ENCODE measurements around the gene TPX2. TPM values are rescaled to one million over a fixed set of nuclear protein-coding genes. Genes with fewer than 3 reads are reported as not detected.
"Not testable (repeated sequence)": the region's sequence is repeated elsewhere in the genome, so short reads cannot be mapped to it uniquely, and the experiment has no call there.

TPX2 gene
- total RNA-seq, 2 donors from 2014 or later, result 21.8 to 74.5 TPM

DNA sequence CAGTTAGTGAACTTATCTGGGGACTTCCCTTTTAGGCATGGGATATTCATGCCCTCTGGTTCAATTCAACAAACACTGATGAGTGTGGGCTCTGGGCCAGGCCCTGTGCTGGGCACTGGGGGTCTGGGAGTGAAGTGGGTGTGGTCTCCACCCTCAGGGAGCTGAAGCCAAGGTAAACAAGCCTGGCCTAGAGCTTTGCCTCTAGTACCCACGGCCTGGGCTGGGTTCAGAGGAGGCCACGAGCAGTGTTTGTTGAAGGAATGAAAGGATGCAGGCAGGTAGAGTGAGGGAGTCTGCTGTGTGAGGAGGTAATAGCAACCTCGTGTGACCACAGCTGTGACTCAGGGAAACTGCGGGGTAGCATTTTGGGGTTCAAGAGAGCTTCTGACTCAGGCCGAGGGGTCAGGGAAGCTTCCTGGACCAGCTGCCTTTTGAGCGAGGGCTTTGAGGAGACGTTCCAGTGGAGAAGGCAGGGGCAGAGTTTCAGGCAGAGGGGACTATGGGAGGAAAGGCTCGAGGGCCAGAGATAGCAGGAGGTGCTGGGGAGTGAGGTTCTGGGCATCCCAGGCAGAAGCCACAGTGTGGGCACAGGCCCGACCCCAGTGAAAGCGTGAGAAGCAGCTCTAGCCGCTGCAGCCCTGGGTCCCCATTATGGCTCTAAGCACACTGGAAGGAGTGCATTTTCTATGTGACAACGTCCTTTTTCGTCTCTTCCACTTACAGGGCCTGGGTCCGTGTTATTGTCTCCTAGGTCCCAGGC lies 85.6 kb downstream of the TPX2 start:
- Histone ChIP-seq H3K36me3 (no peaks in the 10 kb centered on the region), H3K4me1 (no peaks in the 10 kb centered on the region), H3K9me3 (no peaks in the 10 kb centered on the region), H3K27ac (no peak overlapping the region), H3K27me3 (no peaks in the 10 kb centered on the region), H3K9ac (ENCODE audit: low read depth in 2 of 2, low read length in 2 of 2) (no peak overlapping the region), H3K4me3 (no peak overlapping the region)
- intact Hi-C loops (cut with DNase I), result loop anchor here (5.0 kb wide), 1 partner anchor 208 kb away; no protein-coding TSS in a partner anchor
- TF ChIP-seq, protein P1, sequence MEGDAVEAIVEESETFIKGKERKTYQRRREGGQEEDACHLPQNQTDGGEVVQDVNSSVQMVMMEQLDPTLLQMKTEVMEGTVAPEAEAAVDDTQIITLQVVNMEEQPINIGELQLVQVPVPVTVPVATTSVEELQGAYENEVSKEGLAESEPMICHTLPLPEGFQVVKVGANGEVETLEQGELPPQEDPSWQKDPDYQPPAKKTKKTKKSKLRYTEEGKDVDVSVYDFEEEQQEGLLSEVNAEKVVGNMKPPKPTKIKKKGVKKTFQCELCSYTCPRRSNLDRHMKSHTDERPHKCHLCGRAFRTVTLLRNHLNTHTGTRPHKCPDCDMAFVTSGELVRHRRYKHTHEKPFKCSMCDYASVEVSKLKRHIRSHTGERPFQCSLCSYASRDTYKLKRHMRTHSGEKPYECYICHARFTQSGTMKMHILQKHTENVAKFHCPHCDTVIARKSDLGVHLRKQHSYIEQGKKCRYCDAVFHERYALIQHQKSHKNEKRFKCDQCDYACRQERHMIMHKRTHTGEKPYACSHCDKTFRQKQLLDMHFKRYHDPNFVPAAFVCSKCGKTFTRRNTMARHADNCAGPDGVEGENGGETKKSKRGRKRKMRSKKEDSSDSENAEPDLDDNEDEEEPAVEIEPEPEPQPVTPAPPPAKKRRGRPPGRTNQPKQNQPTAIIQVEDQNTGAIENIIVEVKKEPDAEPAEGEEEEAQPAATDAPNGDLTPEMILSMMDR (IDR thresholded peaks at IDR 0.05), result no peak
- DNase-seq, result no peak

DNA sequence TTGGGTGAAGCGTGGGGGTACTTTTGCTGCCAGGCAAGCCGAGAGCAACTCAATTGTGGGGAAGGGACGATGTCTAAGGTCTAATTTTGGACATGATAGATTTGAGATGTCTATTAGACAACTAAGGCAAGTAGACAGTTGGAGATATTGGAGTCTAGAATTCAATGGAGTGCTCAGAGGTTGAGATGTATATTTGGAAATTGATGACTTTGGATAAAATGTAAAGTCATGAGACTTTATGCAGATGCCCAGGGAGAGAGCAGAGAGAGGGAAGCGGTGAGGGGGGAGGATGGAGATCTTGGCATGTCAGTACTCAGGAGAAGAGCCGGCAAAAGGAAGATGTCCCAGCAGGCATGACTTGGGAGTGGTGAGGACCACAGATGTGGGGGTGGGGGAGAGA lies 87.0 kb downstream of the TPX2 start:
- Histone ChIP-seq H3K4me3 (no peak overlapping the region), H3K27me3 (no peaks in the 10 kb centered on the region), H3K4me1 (no peaks in the 10 kb centered on the region), H3K9me3 (no peaks in the 10 kb centered on the region), H3K27ac (no peak overlapping the region), H3K9ac (ENCODE audit: low read depth in 2 of 2, low read length in 2 of 2) (no peak overlapping the region), H3K36me3 (no peaks in the 10 kb centered on the region)
- no peak for DNase-seq
- intact Hi-C loops (cut with DNase I), result no loop called here
- TF ChIP-seq, protein P1 (IDR thresholded peaks at IDR 0.05), result no peak

DNA sequence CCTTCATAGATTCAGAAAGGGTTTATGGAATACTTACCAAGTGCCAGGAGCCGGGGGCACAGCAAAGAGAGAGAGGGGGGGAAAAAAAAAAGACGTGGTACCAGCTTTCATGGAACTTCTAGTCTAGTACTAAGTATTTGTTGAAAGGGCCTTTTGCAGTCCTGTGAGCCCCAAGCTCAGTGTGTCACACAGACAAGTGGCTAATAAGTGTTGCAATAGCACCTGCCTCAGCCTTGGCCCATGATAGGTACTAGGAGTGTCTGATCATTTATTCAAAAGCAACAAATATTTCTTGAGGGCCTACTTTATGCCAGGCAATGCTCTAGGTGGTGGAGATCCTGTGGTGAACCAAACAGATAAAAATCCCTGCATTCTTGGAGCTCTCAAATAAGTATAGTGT lies 88.0 kb downstream of the TPX2 start:
- no peaks in the 10 kb centered on the region for H3K9me3 ChIP-seq
- no peak for DNase-seq
- H3K4me1 ChIP-seq, result no peaks in the 10 kb centered on the region
- no peak overlapping the region for H3K27ac ChIP-seq
- intact Hi-C loops (cut with DNase I), result no loop called here
- no peaks in the 10 kb centered on the region for H3K36me3 ChIP-seq
- no peak overlapping the region for H3K4me3 ChIP-seq
- TF ChIP-seq, protein P1 (IDR thresholded peaks at IDR 0.05), result no peak
- no peak overlapping the region for H3K9ac ChIP-seq (ENCODE audit: low read depth in 2 of 2, low read length in 2 of 2)
- H3K27me3 ChIP-seq, result no peaks in the 10 kb centered on the region

DNA sequence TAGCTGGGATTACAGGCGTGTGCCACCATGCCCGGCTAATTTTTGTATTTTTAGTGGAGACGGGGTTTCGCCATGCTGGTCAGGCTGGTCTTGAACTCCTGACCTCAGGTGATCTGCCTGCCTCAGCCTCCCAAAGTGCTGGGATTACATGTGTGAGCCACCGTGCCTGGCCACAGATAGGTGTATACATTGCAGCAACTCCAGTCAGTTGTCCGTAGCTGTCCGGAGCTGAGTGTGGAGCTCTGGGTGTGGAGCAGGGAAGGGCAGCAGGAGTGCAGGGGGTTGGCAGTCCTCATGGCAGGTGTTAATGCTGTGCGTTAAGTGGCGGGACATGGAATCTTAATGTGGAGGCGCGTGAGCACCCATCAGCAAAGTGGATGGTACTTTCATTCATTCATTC lies 88.9 kb downstream of the TPX2 start:
- intact Hi-C loops (cut with DNase I); H3K27me3 ChIP-seq; H3K27ac ChIP-seq; DNase-seq; H3K9ac ChIP-seq (ENCODE audit: low read depth in 2 of 2, low read length in 2 of 2); H3K4me3 ChIP-seq; H3K36me3 ChIP-seq; H3K9me3 ChIP-seq; H3K4me1 ChIP-seq: not testable (repeated sequence)

DNA sequence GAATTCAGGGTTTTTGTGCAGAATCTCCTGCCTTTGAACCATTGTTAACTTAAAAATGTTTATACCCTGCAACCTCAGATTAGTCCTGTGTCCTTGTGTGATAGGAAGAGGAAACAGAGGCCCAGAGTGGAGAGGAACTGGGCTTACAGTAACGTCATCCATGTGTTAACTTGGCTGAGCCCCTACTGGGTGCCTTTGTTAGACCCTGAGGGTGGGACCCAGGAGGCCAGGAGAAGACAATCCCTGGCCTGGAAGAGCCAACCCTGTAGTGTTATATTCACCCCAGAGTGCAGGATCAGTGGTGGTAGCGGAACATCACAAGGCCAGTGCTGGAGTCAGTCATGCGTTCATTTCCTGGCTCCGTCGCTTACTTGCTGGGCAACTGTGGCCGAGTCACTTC lies 90.6 kb downstream of the TPX2 start:
- H3K36me3 ChIP-seq, result no peaks in the 10 kb centered on the region
- H3K9ac ChIP-seq (ENCODE audit: low read depth in 2 of 2, low read length in 2 of 2), result no peak overlapping the region
- H3K9me3 ChIP-seq, result no peaks in the 10 kb centered on the region
- no peak for DNase-seq
- no peaks in the 10 kb centered on the region for H3K4me1 ChIP-seq
- TF ChIP-seq, protein P1 (IDR thresholded peaks at IDR 0.05), result no peak
- H3K4me3 ChIP-seq, result no peak overlapping the region
- no peak overlapping the region for H3K27ac ChIP-seq
- H3K27me3 ChIP-seq, result no peaks in the 10 kb centered on the region
- intact Hi-C loops (cut with DNase I), result no loop called here

DNA sequence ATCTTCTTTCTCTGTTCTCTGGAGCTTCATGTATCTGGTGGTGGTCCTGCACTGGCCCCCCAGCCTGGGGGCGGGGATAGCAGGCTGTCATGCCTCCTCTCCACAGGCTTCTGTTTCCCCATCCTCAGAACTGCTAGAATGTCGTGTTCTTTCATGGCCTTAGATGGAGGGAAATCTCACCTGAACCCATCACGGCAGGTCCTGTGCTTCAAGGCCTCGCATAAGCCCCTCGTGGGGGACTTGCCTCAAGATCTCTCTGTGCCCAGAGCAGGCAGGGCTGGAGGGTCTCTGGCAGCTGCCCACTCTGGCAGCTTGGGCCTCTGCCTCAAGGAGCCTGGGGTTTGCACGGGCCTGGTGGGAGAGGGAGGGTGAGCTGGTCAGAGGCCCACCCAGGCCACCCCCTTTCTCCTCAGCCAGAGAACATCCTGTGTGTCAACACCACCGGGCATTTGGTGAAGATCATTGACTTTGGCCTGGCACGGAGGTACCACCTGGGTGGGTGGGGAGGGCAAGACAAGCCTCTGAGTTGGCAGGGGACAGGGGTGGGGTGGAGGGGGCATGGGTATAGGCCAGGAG lies 91.4 kb downstream of the TPX2 start:
- no peak for DNase-seq
- TF ChIP-seq, protein P1 (IDR thresholded peaks at IDR 0.05), result no peak
- Histone ChIP-seq H3K9ac (ENCODE audit: low read depth in 2 of 2, low read length in 2 of 2) (no peak overlapping the region), H3K36me3 (no peaks in the 10 kb centered on the region), H3K27me3 (no peaks in the 10 kb centered on the region), H3K27ac (no peak overlapping the region), H3K4me1 (no peaks in the 10 kb centered on the region), H3K9me3 (no peaks in the 10 kb centered on the region), H3K4me3 (no peak overlapping the region)
- intact Hi-C loops (cut with DNase I), result no loop called here

All from colonic mucosa (tissue), 4 donors.